Epithelial cell of prostate (primary cell): ENCODE results near the gene PIGN.

Experiments used
- DNase-seq: peaks from one replicate; pipeline ENCODE4 v3.0.0-alpha.2; 2011; ENCODE audit warnings: low read depth, low spot score
- H3K27ac ChIP-seq: fragments of 450-650 bp; 2 replicates; pipeline ENCODE4 v1.5.1; 2017; ENCODE audit warnings: mild to moderate bottlenecking

PIGN gene

DNA sequence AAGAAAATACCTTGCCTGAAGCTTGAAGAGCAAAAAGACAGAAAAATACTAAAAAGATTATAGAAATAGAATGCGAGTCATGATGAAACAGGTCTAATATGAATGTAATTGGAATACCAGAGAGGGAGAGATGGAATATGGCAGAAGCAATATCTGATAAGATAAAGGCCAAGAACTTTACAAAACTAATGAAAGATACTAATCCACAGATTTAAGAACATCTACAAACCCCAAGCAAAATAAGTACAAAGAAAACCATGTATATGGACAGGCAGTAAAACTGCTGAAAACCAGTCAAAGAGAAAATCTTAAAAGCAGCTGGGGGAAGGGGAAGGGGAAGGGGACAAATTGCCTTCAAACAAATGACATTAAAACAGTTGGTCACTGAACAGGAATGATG lies 67.0 kb downstream of the PIGN start:
- no peak for DNase-seq
- no peak overlapping the region for H3K27ac ChIP-seq

- no peak for DNase-seq
- H3K27ac ChIP-seq, result no peak overlapping the region
Measured at GRCh38 chr18:62118328-62118727, 68.5 kb downstream of the PIGN start.

DNA sequence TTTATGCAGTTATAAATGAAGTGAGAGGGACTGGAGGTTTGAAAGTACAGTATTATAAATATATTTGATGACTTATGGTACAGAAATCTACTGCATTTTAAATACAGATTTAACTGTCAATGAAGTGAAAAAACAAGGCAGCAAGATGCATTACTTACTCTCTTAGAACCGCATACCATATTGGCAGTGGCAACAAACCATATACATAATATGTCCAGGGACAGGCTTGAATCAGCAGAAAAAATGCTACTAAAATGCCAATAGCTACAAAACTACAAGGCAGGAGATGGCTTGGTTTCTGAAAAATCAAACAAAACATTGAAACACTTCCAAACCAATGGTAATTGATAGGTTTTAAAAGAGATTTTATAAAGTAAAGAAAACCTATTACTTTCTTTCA lies 77.2 kb downstream of the PIGN start:
- no peak for DNase-seq

GRCh38 chr18:62107881-62108280 lies 79.0 kb downstream of the PIGN start:
- DNase-seq, result no peak
- no peak overlapping the region for H3K27ac ChIP-seq

More for the DNA sequence above, 77.2 kb downstream of the PIGN start:
- no peak overlapping the region for H3K27ac ChIP-seq

DNA sequence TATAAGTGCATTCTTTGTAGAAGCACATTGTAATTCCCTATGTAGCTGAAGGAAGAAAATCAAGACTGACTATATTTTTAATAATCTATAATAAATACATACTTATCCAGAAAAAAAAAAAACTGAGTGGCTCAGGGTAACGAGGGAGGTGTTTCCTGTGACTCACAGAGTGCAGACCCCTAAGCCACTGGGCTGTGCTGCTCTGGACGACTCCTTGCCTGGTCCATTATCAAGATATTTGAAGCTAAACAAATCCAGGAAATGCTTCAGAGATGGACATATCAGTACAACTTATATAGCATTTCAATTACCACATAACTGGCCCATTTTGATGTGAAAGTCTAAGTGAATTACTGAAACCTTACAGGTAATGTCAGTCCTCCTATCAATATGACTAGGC lies 80.6 kb downstream of the PIGN start:
- H3K27ac ChIP-seq, result no peak overlapping the region
- no peak for DNase-seq

DNA sequence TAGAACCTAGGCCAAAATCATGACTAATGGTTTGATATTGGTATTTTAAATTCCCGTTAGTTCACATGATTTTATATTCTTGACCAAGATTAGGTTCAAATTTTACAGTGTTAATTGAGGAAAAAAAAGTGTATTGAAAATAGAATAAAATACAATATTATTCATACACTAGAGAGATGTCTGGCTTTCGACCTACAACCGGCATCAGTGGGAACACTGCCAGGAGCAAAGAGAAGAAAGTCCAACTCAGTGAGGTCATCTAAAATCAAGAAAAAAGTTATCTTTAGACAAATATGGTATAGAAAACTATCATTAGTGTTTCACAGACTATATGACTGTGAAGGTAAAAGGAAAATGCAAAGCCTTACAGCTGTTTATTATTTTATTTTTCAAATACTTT lies 81.5 kb downstream of the PIGN start:
- no peak overlapping the region for H3K27ac ChIP-seq
- no peak for DNase-seq

GRCh38 chr18:62102221-62102620 lies 84.6 kb downstream of the PIGN start:
- no peak for DNase-seq
- H3K27ac ChIP-seq, result no peak overlapping the region

- DNase-seq, result no peak
- no peak overlapping the region for H3K27ac ChIP-seq
Measured at GRCh38 chr18:62101321-62101721, 85.5 kb downstream of the PIGN start.

GRCh38 chr18:62098960-62099359 lies 87.9 kb downstream of the PIGN start:
- H3K27ac ChIP-seq, result no peak overlapping the region
- DNase-seq, result no peak

DNA sequence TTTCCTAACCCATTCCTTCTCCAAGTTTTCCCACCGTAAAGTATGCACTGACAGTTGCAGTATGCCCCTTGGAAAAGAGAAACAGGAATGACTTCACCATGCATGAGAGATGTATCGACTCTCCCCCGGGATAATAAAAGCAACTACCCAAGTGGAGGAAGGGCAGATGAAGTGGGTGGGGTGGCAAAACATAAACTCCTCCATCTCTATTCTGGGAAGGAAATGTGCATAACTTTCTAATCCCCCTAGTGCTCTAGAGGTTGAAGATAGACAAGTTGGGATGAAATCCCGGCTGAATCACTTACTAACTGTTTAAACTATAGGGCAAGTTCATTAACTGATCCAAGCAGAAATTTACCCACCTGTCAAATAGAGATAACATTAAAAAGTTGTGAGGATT lies 89.2 kb downstream of the PIGN start:
- no peak overlapping the region for H3K27ac ChIP-seq
- DNase-seq, result no peak

GRCh38 chr18:62091487-62092120 lies 95.3 kb downstream of the PIGN start:
- DNase-seq, result no peak
- no peak overlapping the region for H3K27ac ChIP-seq

DNA sequence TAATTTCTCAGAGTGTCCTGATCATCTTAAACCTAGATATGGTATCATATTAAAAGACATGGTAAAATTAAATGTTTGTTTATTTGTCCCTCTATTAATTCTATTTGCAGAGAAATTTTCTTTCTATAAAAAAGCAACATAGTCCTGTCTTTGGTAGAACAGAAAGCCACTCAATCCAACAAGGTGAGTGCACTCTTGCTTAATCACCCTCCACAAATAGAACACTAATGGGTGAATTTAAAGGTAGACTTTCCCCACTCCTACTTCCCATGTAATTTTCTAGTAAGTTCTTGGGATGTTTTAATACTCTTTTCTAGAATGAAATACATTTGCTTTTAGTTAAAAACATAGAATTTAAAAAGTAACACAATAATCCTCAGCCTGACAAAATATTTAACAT lies 97.7 kb downstream of the PIGN start:
- DNase-seq, result no peak
- no peak overlapping the region for H3K27ac ChIP-seq

- H3K27ac ChIP-seq, result no peak overlapping the region
- DNase-seq, result no peak
Measured at GRCh38 chr18:62088156-62088555, 98.7 kb downstream of the PIGN start.

- DNase-seq, result no peak
- H3K27ac ChIP-seq, result no peak overlapping the region
Measured at GRCh38 chr18:62085756-62086155, 101.1 kb downstream of the PIGN start.

DNA sequence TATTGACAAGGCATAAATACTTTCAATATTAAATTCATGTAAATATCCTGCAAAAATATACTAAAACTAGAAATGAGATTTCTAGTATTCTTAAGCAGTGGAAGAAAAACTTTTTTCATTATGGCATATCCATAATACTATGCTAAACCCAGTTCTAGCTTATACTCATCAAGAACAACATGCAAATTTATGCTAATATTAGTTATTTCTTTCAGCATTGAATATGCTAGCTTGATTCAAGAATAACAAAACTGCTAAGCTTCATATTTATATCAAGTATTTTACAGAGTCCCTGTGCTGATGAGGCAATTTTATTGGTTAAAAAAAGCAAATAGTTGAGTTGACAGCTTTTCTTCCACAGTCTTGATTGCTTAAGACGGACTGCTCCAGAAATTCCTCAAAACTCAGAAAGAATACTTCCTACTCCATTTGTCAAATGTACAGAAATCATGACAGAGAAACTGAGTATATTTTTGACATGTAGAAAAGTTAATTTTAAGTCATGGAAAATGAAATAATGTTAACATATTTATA lies 105.0 kb downstream of the PIGN start:
- DNase-seq, result no peak
- no peak overlapping the region for H3K27ac ChIP-seq

GRCh38 chr18:62081248-62081647 lies 105.6 kb downstream of the PIGN start:
- no peak for DNase-seq
- no peak overlapping the region for H3K27ac ChIP-seq

DNA sequence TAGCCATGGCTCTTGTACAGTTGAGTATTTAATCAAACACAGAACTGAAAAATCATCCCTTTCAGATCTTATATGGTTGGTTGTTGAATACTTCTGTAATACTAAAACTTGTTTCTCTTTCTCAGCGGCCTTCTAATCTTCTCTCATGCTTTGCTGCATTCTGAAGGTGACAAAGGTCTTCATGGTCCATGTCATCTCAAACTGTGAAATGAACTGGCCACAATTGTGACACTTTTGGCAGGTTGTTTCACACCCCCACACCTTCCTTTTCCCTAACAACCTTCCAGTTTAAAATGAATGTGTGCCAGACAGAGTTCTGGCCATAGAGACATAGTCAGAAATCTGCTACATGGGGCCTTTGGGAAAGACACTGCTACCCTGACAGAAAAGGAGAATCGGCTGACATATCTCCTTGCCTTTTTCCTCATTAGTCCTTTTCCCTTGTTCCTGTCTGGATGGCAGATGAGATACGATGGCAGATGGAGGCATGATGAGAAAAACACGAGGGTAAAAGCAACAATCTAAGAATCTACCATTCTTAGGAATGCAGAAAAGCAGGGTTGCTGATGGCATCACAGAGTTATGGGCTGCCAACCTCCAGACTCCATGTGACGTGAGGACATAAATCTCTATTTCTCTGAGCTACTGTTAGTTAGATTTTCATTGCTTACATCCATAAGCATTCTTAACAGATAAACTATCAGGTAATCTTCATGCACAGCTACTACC lies 106.5 kb downstream of the PIGN start:
- H3K27ac ChIP-seq, result no peak overlapping the region
- no peak for DNase-seq

GRCh38 chr18:62073461-62074281 lies 113.2 kb downstream of the PIGN start:
- no peak for DNase-seq
- H3K27ac ChIP-seq, result no peak overlapping the region

- no peak overlapping the region for H3K27ac ChIP-seq
- DNase-seq, result no peak
Measured at GRCh38 chr18:62072370-62072769, 114.5 kb downstream of the PIGN start.

DNA sequence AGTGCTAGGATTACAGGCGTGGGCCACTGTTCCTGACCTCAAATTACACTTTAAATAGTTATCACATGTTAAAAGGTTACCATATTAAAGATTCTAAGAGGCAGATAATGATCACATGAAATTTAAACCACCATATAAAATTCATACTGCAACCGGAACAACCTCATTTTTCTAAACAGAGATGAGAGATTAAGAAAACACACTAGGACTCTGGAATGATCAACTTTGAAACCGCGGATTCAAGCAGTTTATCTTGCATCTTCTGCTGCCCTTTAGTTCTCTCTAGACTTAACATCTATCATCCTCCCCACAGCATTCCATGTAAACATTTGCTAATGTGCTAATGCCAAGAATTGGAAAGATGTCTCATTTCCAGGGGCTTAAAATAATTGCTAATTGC lies 115.8 kb downstream of the PIGN start:
- H3K27ac ChIP-seq, result no peak overlapping the region
- DNase-seq, result no peak

DNA sequence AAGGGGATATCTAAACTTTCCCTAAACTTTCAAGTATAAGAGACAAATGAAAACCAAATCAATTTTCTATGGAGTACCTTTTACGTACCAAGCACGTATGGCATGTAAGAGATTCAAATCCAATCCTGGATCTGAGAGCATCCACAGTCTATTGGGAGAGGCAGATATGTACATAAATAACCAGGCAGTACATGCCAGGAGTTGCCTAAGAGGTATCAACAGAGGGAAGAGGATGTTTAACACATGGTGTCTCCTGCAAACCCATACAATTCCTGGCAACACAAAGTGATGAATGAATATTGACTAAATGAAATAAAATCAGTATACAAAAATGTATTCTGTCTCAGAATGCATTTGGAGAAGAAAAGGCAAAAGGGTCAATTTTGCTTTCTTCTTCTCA lies 116.6 kb downstream of the PIGN start:
- H3K27ac ChIP-seq, result no peak overlapping the region
- DNase-seq, result no peak
